ENCODE results near the gene ATP5F1B.
"Not testable (repeated sequence)": the region's sequence is repeated elsewhere in the genome, so short reads cannot be mapped to it uniquely, and the experiment has no call there.

DNA sequence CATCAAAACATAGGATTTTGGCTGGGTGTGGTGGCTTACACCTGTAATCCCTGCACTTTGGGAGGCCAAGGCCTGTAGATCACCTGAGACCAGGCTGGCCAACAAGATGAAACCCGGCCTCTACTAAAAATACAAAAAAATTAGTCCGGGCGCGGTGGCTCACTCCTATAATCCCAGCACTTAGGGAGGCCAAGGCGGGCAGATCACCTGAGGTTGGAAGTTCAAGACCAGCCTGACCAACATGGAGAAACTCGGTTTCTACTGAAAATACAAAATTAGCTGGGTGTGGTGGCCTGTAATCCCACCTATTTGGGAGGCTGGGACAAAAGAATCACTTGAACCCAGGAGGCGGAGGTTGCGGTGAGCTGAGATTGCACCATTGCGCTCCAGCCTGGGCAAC lies 2.2 kb upstream of the ATP5F1B start:
- TF ChIP-seq, protein P1, sequence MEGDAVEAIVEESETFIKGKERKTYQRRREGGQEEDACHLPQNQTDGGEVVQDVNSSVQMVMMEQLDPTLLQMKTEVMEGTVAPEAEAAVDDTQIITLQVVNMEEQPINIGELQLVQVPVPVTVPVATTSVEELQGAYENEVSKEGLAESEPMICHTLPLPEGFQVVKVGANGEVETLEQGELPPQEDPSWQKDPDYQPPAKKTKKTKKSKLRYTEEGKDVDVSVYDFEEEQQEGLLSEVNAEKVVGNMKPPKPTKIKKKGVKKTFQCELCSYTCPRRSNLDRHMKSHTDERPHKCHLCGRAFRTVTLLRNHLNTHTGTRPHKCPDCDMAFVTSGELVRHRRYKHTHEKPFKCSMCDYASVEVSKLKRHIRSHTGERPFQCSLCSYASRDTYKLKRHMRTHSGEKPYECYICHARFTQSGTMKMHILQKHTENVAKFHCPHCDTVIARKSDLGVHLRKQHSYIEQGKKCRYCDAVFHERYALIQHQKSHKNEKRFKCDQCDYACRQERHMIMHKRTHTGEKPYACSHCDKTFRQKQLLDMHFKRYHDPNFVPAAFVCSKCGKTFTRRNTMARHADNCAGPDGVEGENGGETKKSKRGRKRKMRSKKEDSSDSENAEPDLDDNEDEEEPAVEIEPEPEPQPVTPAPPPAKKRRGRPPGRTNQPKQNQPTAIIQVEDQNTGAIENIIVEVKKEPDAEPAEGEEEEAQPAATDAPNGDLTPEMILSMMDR (IDR thresholded peaks at IDR 0.05 in 2 of 3, conservative IDR thresholded peaks at IDR 0.05 in 1 of 3; ENCODE audit: borderline replicate concordance in 1 of 3, insufficient read depth in 1 of 3, low read depth in 2 of 3, low read length in 2 of 3): not testable (repeated sequence)
- TF ChIP-seq, protein P2, sequence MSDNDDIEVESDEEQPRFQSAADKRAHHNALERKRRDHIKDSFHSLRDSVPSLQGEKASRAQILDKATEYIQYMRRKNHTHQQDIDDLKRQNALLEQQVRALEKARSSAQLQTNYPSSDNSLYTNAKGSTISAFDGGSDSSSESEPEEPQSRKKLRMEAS (IDR thresholded peaks at IDR 0.05): not testable (repeated sequence)
- TF ChIP-seq ZNF274 (IDR thresholded peaks at IDR 0.05; ENCODE audit: low read depth, low read length); SIN3A (IDR thresholded peaks at IDR 0.05; ENCODE audit: low read depth); RAD21 (IDR thresholded peaks at IDR 0.05; ENCODE audit: low read depth); POLR2A (IDR thresholded peaks at IDR 0.05; ENCODE audit: borderline replicate concordance, extremely low read depth, insufficient read depth, insufficient read length); POLR2AphosphoS5 (IDR thresholded peaks at IDR 0.05; ENCODE audit: low read depth, low read length); TCF7L2 (IDR thresholded peaks at IDR 0.05; ENCODE audit: borderline replicate concordance, extremely low read depth, insufficient read depth, insufficient read length); EZH2 (IDR thresholded peaks at IDR 0.05): not testable (repeated sequence)
- TF ChIP-seq, protein P3, sequence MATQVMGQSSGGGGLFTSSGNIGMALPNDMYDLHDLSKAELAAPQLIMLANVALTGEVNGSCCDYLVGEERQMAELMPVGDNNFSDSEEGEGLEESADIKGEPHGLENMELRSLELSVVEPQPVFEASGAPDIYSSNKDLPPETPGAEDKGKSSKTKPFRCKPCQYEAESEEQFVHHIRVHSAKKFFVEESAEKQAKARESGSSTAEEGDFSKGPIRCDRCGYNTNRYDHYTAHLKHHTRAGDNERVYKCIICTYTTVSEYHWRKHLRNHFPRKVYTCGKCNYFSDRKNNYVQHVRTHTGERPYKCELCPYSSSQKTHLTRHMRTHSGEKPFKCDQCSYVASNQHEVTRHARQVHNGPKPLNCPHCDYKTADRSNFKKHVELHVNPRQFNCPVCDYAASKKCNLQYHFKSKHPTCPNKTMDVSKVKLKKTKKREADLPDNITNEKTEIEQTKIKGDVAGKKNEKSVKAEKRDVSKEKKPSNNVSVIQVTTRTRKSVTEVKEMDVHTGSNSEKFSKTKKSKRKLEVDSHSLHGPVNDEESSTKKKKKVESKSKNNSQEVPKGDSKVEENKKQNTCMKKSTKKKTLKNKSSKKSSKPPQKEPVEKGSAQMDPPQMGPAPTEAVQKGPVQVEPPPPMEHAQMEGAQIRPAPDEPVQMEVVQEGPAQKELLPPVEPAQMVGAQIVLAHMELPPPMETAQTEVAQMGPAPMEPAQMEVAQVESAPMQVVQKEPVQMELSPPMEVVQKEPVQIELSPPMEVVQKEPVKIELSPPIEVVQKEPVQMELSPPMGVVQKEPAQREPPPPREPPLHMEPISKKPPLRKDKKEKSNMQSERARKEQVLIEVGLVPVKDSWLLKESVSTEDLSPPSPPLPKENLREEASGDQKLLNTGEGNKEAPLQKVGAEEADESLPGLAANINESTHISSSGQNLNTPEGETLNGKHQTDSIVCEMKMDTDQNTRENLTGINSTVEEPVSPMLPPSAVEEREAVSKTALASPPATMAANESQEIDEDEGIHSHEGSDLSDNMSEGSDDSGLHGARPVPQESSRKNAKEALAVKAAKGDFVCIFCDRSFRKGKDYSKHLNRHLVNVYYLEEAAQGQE (IDR thresholded peaks at IDR 0.05; ENCODE audit: low read depth): not testable (repeated sequence)

Data from HCT116 (cell line).